Astrocyte of the spinal cord (primary cell): ENCODE results near the gene LARP1.
A peak's percentile ranks its signal among the peaks of the same experiment; 100 is the strongest.

Experiments
- DNase-seq: peaks from one replicate; pipeline ENCODE4 v3.0.0; 2011; ENCODE audit warnings: low read depth, low spot score
- H3K4me3 ChIP-seq: 2 replicates; pipeline ENCODE4 v1.5.1; 2011; ENCODE audit warnings: low read depth, mild to moderate bottlenecking, low read length, moderate library complexity
- in situ Hi-C: cut with HindIII; loops from 2 replicates; pipeline ENCODE4 v1.10.0; 2017; ENCODE audit warnings: low sequenced_read_pairs
- TF ChIP-seq, protein P1 (sequence below): IDR thresholded peaks from 2 replicates; pipeline ENCODE4 v1.5.1; 2012; ENCODE audit warnings: low read depth, mild to moderate bottlenecking, low read length, inconsistent platforms

LARP1 gene

DNA sequence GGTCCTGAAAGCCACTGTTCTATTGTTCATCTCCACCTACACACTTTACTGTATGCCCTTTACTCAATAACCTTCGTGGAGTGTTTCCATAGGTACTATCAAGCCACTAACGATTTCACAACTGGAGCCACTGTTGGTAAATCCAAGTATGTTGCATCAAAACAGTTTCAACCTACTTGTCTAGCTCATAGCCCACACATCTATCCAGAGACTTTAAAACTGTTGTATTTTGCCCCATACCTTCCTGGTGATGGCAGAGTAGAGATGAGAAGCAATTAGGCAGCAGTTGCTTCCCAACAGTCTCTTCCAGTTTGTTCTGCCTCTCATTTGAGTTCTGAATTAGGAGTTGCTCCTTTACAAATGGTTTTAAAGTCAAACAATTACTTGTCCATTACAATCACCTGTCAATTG lies 94.6 kb downstream of the LARP1 start:
- in situ Hi-C loops, result no loop called here
- H3K4me3 ChIP-seq, result peak overlapping the region; percentile 67
- TF ChIP-seq, protein P1, sequence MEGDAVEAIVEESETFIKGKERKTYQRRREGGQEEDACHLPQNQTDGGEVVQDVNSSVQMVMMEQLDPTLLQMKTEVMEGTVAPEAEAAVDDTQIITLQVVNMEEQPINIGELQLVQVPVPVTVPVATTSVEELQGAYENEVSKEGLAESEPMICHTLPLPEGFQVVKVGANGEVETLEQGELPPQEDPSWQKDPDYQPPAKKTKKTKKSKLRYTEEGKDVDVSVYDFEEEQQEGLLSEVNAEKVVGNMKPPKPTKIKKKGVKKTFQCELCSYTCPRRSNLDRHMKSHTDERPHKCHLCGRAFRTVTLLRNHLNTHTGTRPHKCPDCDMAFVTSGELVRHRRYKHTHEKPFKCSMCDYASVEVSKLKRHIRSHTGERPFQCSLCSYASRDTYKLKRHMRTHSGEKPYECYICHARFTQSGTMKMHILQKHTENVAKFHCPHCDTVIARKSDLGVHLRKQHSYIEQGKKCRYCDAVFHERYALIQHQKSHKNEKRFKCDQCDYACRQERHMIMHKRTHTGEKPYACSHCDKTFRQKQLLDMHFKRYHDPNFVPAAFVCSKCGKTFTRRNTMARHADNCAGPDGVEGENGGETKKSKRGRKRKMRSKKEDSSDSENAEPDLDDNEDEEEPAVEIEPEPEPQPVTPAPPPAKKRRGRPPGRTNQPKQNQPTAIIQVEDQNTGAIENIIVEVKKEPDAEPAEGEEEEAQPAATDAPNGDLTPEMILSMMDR, result no peak
- no peak for DNase-seq

DNA sequence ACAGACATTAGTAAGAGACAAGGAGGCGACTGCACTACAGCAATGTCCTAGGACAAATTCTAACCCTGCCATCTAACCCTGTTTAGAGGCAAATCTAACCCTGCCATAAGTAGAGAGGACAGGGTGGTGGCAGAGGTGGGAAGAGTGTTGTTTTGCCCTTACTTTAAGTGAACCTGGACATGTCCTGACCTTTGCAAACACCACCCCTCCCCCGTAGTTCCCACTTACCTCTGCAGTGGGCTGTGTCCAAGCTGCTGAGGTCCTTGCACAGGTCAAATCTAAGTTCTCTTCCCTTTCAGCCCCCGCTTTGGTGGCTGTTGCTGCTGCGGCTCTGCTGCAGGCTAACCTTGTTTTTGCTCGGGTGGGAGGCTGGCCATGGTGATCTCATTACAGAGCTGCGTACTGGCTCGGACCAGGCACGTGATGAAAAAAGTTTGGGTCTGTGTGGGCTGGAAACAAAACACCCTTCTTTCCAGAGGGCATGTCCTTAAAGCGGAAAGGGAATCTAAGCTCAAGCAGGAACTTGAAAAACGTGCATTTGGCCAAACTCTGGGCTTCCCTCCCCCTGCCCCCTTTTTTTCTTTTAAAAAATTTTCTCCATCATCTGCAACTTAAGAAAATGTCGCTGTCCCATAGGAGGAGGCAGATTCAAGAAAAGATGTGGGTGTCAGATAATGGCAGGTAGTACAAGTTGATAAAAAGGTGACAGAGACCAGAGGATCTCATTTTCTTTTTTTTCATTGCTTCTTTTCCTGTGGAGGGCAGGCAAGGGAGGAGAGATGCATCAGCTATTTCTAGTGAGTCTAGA lies 95.3 kb downstream of the LARP1 start, which contains the start of gene FAXDC2:
Gene FAXDC2 (minus strand): TSS at position 349 of the 808 bp plus-strand sequence. CDS start 12,425 bp downstream, outside the sequence.
- peak; percentile 87 for DNase-seq
- TF ChIP-seq, protein P1, result no peak
- peak within 1 kb of the TSS; percentile 67 for H3K4me3 ChIP-seq
- in situ Hi-C loops, result no loop called here

GRCh38 chr5:154851351-154851750 lies 96.2 kb downstream of the LARP1 start:
- TF ChIP-seq, protein P1, result no peak
- no peak for DNase-seq
- in situ Hi-C loops, result no loop called here
- no peak overlapping the region for H3K4me3 ChIP-seq

GRCh38 chr5:154857530-154858296 lies 102.5 kb downstream of the LARP1 start:
- TF ChIP-seq, protein P1, result peak; percentile 1

DNA sequence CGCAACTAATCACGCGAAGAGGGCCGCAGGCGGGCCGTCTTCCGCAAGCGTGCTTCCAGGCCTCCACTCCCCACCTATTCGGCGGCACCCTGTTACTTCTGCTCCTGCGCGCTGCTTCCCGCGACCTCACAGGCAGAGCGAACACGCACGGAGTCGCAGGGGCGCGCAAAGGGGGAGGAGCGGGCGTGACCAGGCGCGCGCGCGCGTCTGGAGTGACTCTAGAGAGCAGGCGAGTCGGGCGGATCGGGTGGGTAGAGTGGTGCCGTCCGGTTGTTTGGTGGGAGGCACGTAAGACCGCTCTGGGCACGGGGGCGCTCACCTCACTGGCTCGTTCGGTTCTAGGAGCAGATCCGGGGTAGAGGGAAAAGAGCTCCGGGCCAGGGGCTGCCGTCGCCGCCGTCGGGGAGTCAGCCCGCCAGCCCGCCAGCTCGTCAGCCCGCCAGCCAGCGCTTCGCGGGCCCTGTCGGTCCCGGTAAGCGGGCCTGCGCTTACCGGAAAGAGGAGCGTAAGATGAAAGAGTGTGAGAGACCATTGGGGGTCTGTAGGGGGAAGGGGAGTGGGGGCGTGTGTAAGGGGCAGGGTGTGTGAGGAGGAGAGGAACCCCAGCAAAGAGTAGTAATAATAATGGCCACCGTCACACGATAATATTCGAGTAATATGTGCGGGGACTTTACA lies 103.3 kb downstream of the LARP1 start, which contains the start of gene CNOT8:
Gene CNOT8 (plus strand): TSS at position 331 of the 675 bp plus-strand sequence. CDS start 4,652 bp downstream, outside the sequence.
- H3K4me3 ChIP-seq, result peak within 1 kb of the TSS; percentile 93
- peak; percentile 99 for DNase-seq
- TF ChIP-seq, protein P1, result no peak
- in situ Hi-C loops, result no loop called here

More at GRCh38 chr5:154857530-154858296, 102.5 kb downstream of the LARP1 start:
- in situ Hi-C loops, result no loop called here
- peak; percentile 99 for DNase-seq
- H3K4me3 ChIP-seq, result peak overlapping the region; percentile 93
